CD14-positive monocyte (primary cell): ENCODE measurements around the gene C19orf25. TPM values are rescaled to one million over a fixed set of nuclear protein-coding genes. Genes with fewer than 3 reads are reported as not detected.

Experiments
- DNase-seq, 3 donors: peaks; one replicate each; pipeline ENCODE4 v3.0.0-alpha.2; 2011 to 2022
- H2AFZ ChIP-seq: 2 replicates; pipeline ENCODE4 v1.6.0; 2012; ENCODE audit warnings: mild to moderate bottlenecking, low read depth, low read length, inconsistent platforms; ENCODE audit not compliant: insufficient read depth, poor library complexity, severe bottlenecking
- H3K27ac ChIP-seq, 2 donors: 1 replicate in 1 of 2; 2 replicates in 1 of 2; pipeline ENCODE4 v1.5.1; 2012 to 2013; ENCODE audit warnings: low read length in 2 of 2, control low read depth in 1 of 2, inconsistent platforms in 1 of 2, low read depth in 1 of 2, mild to moderate bottlenecking in 1 of 2
- H3K27me3 ChIP-seq, 2 donors: one replicate each; pipeline versions ENCODE4 v1.6.0 to v1.6.1; 2011 to 2013; ENCODE audit warnings: low read length in 2 of 2; ENCODE audit not compliant: control insufficient read depth in 2 of 2, insufficient read depth in 2 of 2
- H3K36me3 ChIP-seq, 2 donors: replicated peaks in 1 of 2; 1 replicate in 1 of 2; 2 replicates in 1 of 2; pipeline versions ENCODE4 v1.5.1 to v1.6.1; 2012 to 2013; ENCODE audit warnings: low read length in 2 of 2, control low read depth in 1 of 2, inconsistent platforms in 1 of 2, mild to moderate bottlenecking in 1 of 2; ENCODE audit not compliant: insufficient read depth in 2 of 2, control insufficient read depth in 1 of 2
- H3K4me1 ChIP-seq, 2 donors: 1 replicate in 1 of 2; 2 replicates in 1 of 2; pipeline versions ENCODE4 v1.5.1 to v1.6.1; 2012 to 2013; ENCODE audit warnings: low read length in 2 of 2, control low read depth in 1 of 2, inconsistent platforms in 1 of 2, mild to moderate bottlenecking in 1 of 2, moderate library complexity in 1 of 2; ENCODE audit not compliant: insufficient read depth in 2 of 2, control insufficient read depth in 1 of 2
- H3K4me2 ChIP-seq: replicated peaks from 2 replicates; pipeline ENCODE3; 2012; ENCODE audit warnings: low read length, moderate library complexity, mild to moderate bottlenecking; ENCODE audit not compliant: poor library complexity, severe bottlenecking; ENCODE audit errors: extremely low read depth
- H3K4me3 ChIP-seq, 3 experiments: fragments of 200-600 bp in 1 of 3; sonication (generic) in 1 of 3; replicated peaks in 1 of 3; 1 replicate in 2 of 3; 2 replicates in 1 of 3; pipeline ENCODE4 v1.5.1; 2011 to 2013; ENCODE audit warnings: low read length in 3 of 3, mild to moderate bottlenecking in 3 of 3, control low read depth in 2 of 3, low read depth in 2 of 3, inconsistent platforms in 1 of 3, moderate library complexity in 1 of 3
- H3K79me2 ChIP-seq: 2 replicates; pipeline ENCODE4 v1.6.0; 2012; ENCODE audit warnings: mild to moderate bottlenecking, control low read depth, inconsistent platforms, low read length, moderate library complexity; ENCODE audit not compliant: insufficient read depth
- H3K9ac ChIP-seq: 2 replicates; pipeline ENCODE4 v1.6.0; 2017; ENCODE audit warnings: low read length, mild to moderate bottlenecking; ENCODE audit not compliant: insufficient read depth, poor library complexity, severe bottlenecking
- H3K9me3 ChIP-seq, 2 donors: replicated peaks in 1 of 2; 1 replicate in 1 of 2; 2 replicates in 1 of 2; pipeline versions ENCODE4 v1.5.1 to v1.6.1; 2012 to 2013; ENCODE audit warnings: low read length in 2 of 2, control low read depth in 1 of 2; ENCODE audit not compliant: control insufficient read depth in 1 of 2, insufficient read depth in 1 of 2
- H4K20me1 ChIP-seq: 2 replicates; pipeline ENCODE4 v1.6.0; 2012; ENCODE audit warnings: mild to moderate bottlenecking, low read length, control low read depth, moderate library complexity; ENCODE audit not compliant: insufficient read depth
- H3K27ac Mint-ChIP-seq, 7 donors: one replicate each; pipeline ENCODE4 v1.8.0; 2020; ENCODE audit warnings: mild to moderate bottlenecking in 7 of 7, mixed read lengths in 7 of 7, moderate library complexity in 6 of 7, inconsistent platforms in 2 of 7
- H3K27me3 Mint-ChIP-seq, 3 donors: one replicate each; pipeline ENCODE4 v1.8.0; 2021 to 2022; ENCODE audit warnings: low read depth in 3 of 3, mild to moderate bottlenecking in 3 of 3, mixed read lengths in 3 of 3, moderate library complexity in 3 of 3, inconsistent platforms in 1 of 3
- H3K36me3 Mint-ChIP-seq, 2 donors: one replicate each; pipeline ENCODE4 v1.8.0; 2020; ENCODE audit warnings: mixed read lengths in 2 of 2, inconsistent platforms in 1 of 2, mild to moderate bottlenecking in 1 of 2
- H3K4me1 Mint-ChIP-seq: one replicate; pipeline ENCODE4 v1.8.0; 2020; ENCODE audit warnings: mild to moderate bottlenecking, mixed read lengths
- H3K4me3 Mint-ChIP-seq, 2 donors: one replicate each; pipeline ENCODE4 v1.8.0; 2020; ENCODE audit warnings: mild to moderate bottlenecking in 2 of 2, mixed read lengths in 2 of 2, moderate library complexity in 1 of 2
- H3K9me3 Mint-ChIP-seq, 7 donors: one replicate each; pipeline ENCODE4 v1.8.0; 2020 to 2022; ENCODE audit warnings: mixed read lengths in 7 of 7, mild to moderate bottlenecking in 6 of 7, moderate library complexity in 6 of 7, inconsistent platforms in 2 of 7
- WGBS: methylation state at CpG from one replicate; pipeline ENCODE4 v1.1.5; 2013; ENCODE audit warnings: missing lambda C conversion rate; ENCODE audit not compliant: insufficient coverage; 5-methylcytosine and 5-hydroxymethylcytosine counted together
- intact Hi-C, 2 donors: fragments of 100-400 bp; cut with micrococcal nuclease; formaldehyde crosslinking; loops; one replicate each; pipeline versions ENCODE4 v1.15.0 to v1.15.1; 2023
- polyA plus RNA-seq, 3 donors: library from polyadenylated mRNA; depleted of rRNA in 1 of 3; unstranded in 2 of 3; stranded (reverse) in 1 of 3; fragments of 300-500 nt in 2 of 3; fragments of >200 nt in 1 of 3; fragmentation: Illumina TruSeq in 2 of 3; gene quantifications; 1 replicate in 2 of 3; 2 replicates in 1 of 3; pipeline ENCODE4 v1.2.3, GENCODE V29; 2012 to 2021
- TF ChIP-seq, protein P1 (sequence below): fragments of 200-600 bp; IDR thresholded peaks from one replicate; pipeline ENCODE4 v1.8.0; 2022; ENCODE audit warnings: antibody characterized with exemption, mild to moderate bottlenecking

Gene C19orf25
- polyA plus RNA-seq, 3 donors = 18.2 to 20.9 (median 19.9) TPM

DNA sequence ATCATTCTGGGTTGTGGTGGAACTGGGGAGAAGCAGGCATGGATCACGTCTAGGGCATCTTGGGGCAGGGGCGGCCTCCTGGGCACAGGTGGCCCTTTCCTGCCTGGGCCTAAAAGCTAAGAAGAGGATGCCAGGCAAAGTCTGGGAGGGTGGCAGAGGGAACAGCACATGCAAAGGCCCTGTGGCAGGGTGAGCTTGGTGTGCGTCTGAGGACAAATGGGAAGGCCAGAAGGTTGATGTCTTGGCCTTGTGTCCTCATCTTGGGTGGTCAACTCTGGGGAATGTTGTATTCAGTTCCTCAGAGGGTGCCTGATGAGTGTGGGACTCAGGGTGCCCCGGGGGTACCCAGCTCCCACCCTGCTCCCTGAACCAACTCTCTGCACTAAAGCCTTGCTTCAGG lies 39.5 kb upstream of the C19orf25 start:
- H3K4me3 Mint-ChIP-seq = no peak overlapping the region
- Histone ChIP-seq H3K4me2 (no peak overlapping the region), H3K79me2 (no peaks in the 10 kb centered on the region), H3K27ac (no peak overlapping the region), H4K20me1 (no peaks in the 10 kb centered on the region), H3K4me3 (no peak overlapping the region), H3K9me3 (peaks cover 4 to 9% of the 10 kb centered on the region in 2 donors), H3K4me1 (peaks cover 0 to 1% of the 10 kb centered on the region in 2 donors), H3K36me3 (no peaks in the 10 kb centered on the region), H3K9ac (no peak overlapping the region), H2AFZ (no peak overlapping the region), H3K27me3 (peaks cover 0 to 31% of the 10 kb centered on the region in 2 donors)
- no peak for DNase-seq
- H3K4me1 Mint-ChIP-seq = no peaks in the 10 kb centered on the region
- no peaks in the 10 kb centered on the region for H3K36me3 Mint-ChIP-seq
- intact Hi-C loops = loop anchor here in 1 of 2 donors (10.0 kb wide), 1 partner anchor 74 kb away; no protein-coding TSS in a partner anchor
- H3K9me3 Mint-ChIP-seq = peaks cover 0 to 14% (median 7%) of the 10 kb centered on the region in 7 donors
- 87% methylated on average over 4 of the region's 4 CpGs for WGBS
- no peak overlapping the region for H3K27ac Mint-ChIP-seq
- H3K27me3 Mint-ChIP-seq = peaks cover 16 to 56% (median 40%) of the 10 kb centered on the region in 3 donors
- TF ChIP-seq, protein P1, sequence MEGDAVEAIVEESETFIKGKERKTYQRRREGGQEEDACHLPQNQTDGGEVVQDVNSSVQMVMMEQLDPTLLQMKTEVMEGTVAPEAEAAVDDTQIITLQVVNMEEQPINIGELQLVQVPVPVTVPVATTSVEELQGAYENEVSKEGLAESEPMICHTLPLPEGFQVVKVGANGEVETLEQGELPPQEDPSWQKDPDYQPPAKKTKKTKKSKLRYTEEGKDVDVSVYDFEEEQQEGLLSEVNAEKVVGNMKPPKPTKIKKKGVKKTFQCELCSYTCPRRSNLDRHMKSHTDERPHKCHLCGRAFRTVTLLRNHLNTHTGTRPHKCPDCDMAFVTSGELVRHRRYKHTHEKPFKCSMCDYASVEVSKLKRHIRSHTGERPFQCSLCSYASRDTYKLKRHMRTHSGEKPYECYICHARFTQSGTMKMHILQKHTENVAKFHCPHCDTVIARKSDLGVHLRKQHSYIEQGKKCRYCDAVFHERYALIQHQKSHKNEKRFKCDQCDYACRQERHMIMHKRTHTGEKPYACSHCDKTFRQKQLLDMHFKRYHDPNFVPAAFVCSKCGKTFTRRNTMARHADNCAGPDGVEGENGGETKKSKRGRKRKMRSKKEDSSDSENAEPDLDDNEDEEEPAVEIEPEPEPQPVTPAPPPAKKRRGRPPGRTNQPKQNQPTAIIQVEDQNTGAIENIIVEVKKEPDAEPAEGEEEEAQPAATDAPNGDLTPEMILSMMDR = no peak

DNA sequence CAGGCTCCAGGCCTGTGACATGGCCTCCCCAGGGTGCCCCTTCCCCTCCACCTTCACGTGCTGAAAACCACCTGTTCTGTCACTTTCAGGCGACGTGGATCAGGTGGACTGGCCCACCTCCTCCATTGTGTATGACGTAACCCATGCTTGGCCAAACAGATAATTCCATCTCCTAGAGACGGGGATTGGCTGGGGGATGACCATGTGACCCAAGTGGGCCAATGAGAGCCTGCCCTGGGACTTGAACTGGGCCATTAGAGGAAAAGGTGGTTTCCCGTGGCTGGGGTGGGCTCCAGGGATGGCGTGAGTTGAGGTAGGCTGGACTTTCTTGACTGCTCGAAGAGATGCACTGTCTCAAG lies 37.4 kb upstream of the C19orf25 start:
- WGBS = 78% methylated on average over 6 of the region's 8 CpGs
- H3K9me3 Mint-ChIP-seq = peaks cover 4 to 16% (median 12%) of the 10 kb centered on the region in 7 donors
- H3K4me1 Mint-ChIP-seq = peaks cover 3% of the 10 kb centered on the region
- H3K27me3 Mint-ChIP-seq = peaks cover 22 to 57% (median 41%) of the 10 kb centered on the region in 3 donors
- H3K4me3 Mint-ChIP-seq = no peak overlapping the region
- no peaks in the 10 kb centered on the region for H3K36me3 ChIP-seq
- H3K4me2 ChIP-seq = no peak overlapping the region
- peaks cover 4 to 11% of the 10 kb centered on the region in 2 donors for H3K4me1 ChIP-seq
- no peaks in the 10 kb centered on the region for H3K79me2 ChIP-seq
- no peak overlapping the region for H3K9ac ChIP-seq
- DNase-seq = no peak
- no peak overlapping the region for H3K27ac Mint-ChIP-seq
- intact Hi-C loops = loop anchor here in 1 of 2 donors (10.0 kb wide), 1 partner anchor 72 kb away; no protein-coding TSS in a partner anchor
- H3K4me3 ChIP-seq = no peak overlapping the region
- peaks cover 4 to 9% of the 10 kb centered on the region in 2 donors for H3K9me3 ChIP-seq
- TF ChIP-seq, protein P1 = no peak
- no peak overlapping the region for H3K27ac ChIP-seq
- no peaks in the 10 kb centered on the region for H4K20me1 ChIP-seq
- peaks cover 0 to 2% of the 10 kb centered on the region in 2 donors for H3K36me3 Mint-ChIP-seq
- H2AFZ ChIP-seq = no peak overlapping the region
- H3K27me3 ChIP-seq = peaks cover 2 to 30% of the 10 kb centered on the region in 2 donors
